CD4-positive, alpha-beta T cell treated with Interleukin-17A for 1 hour (primary cell): ENCODE data around the gene SPSB1.
"Not testable (repeated sequence)": the region's sequence is repeated elsewhere in the genome, so short reads cannot be mapped to it uniquely, and the experiment has no call there.

Source experiments
- DNase-seq: peaks from one replicate; pipeline ENCODE4 v3.0.0-alpha.2; 2020

The SPSB1 gene

DNA sequence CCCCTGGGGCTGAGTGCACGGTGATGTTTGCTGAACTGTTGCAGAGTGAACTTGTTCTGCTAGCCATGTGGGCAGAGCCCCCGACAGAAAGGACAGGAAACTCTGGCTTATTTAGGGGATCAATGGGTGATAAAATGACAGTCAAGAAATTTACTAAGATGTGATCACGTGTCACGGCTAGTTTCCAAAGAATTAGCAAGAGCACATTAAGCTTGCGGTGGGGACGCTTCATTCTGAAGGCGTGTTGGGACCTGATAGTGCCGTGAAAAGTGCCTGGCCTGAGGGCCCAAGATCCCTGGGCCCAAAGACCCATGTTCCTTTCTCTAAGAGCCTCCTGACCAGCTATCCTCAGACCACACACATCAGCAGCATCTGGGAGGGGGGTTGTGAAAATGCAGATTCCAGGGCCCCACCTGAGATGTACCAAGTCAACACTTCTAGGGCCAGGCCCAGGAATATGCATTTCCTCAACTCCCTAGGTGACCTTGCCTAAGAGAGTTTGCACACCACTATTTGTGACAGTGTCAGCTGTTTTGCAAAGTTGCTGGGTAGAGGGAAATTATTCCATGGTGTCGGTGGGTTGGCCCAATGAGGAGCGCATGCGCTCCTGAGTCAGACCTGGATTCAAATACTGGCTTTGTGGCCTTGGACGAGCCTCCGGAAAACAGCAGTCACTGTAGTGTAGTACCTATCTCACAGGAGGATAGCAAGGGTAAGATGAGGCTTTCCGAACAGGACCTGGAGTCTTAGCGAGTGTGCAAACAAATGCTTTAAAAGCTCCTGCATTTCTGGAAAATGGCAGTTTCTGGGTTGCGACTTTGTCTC, 77.5 kb downstream of the SPSB1 start:
- no peak for DNase-seq

DNA sequence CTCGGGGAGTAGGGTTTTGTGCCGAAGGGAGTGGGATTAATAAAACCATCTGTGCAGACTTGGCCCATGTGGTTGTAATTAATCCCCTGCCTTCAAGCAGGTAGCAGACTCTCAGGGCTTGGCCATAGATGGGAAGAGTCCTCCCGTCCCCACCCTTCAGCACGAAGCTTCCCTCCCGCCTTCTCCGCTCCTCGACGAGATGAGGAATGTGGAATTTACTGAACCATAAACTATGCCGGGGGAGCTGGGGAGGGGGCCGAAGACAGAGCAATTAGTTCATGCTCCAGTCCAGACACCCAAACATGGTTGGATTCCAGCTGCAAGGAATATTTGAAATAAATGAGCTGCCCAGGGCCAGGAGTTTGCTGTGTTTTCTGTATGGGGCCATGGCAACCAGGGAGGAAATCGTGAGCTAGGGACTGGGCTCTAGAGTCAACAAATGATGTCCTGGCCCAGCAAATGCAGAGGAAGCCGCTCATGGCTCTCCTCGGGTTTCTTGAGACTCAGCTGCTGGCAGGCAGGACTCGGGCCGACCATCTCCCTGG, 78.8 kb downstream of the SPSB1 start:
- no peak for DNase-seq

DNA sequence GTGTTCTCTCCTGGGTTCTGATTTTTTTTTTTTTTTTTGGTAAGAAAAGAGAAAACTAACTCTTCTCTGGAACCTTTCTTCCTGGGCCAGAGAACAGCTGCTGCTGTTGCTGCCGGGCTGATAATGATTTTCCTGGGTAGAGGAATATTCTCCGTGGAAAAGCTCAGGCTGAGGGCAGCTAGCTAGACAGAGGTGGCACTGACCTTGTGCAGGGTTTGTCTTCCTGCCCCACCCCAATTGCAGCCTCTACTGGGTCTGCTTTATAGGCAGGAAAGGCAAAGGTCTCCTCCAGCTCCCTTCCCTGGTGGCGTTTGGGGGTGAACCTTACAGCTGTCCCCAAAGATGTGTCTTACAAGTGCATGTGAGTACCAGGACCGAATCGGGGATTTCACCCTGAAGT, 79.3 kb downstream of the SPSB1 start:
- no peak for DNase-seq

DNA sequence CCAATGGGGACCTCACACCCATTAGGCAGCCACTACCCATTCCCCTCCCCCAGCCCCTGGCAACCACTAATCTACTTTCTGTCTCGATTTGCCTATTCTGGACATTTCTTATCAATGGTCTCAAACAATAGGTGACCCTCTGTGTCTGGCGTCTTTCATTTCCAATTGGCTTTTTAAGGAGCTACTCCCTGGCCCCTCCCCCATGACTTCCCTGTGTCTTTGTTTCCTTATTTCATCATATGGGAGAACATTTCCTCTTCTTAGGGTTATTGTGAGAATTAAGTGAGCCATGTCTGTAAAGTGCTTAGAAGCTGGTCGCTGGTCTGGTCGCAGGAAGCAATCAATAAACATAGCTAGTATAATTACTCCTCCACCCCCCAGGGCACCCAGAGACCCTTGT, 80.9 kb downstream of the SPSB1 start:
- no peak for DNase-seq

DNA sequence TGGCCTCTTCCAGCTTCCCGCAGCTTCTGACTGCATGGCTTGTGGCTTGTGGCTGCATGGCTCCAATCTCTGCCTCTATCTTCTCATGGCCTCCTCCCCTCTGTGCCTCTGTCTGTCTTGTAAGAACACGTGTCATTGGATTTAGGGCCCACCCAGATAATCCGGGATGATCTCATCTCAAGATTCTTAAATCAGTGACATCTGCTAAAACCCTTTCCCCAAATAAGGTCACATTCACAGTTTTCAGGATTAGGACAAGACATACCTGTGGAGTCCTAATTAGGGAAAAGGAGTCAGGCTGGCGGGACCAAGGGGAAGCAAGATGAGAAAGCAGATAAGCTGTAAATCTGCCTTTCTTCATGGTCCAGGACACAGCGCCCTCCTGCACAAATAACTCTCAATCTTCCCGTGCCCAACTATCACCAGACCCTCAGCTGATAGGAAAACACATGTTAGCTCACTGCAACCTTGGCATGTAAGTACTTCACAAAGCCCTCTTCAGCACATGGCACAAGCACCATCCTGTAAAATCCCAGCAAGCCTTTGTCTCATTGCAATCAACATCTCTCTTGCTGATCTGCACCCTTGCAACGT, 82.2 kb downstream of the SPSB1 start:
- DNase-seq, result no peak

DNA sequence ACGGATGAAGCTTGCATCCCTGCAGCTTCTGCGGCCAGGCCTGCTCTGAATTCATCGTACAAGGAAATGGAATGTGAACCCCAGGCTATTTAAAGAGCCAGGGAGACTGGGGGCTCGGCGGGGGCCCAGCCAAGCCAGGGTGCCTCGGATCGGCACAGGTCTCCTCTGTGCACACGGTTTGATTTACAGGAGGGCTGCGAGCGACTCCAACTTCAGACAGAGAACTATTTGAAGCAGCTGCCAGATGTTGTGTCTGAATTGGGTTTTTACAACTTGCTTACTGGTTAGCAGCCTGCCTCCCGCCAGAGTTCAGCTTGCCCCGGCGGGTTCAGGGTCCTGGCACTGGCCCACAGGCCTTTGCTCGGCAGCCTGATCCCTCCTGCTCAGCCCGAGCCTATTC, 83.2 kb downstream of the SPSB1 start:
- no peak for DNase-seq

DNA sequence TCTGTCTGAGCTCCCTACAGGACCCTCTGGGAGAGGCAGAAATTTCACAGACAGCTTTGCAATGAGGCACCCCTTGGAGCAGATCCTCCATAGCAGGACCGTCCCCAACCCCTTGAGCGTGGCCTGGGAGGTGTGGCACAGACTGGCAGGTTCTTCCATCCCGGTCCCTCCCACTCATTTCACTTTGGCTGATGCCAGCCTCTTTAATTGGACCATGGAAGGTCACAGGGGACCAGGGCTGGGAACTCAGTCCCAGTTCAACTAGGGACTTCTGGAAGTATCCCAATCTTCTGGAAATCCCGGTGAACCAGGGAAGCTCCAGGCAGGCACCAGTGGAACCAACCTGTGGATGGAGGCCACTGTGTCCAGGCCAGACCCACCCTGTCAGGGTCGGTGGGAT, 83.7 kb downstream of the SPSB1 start:
- DNase-seq, result no peak

DNA sequence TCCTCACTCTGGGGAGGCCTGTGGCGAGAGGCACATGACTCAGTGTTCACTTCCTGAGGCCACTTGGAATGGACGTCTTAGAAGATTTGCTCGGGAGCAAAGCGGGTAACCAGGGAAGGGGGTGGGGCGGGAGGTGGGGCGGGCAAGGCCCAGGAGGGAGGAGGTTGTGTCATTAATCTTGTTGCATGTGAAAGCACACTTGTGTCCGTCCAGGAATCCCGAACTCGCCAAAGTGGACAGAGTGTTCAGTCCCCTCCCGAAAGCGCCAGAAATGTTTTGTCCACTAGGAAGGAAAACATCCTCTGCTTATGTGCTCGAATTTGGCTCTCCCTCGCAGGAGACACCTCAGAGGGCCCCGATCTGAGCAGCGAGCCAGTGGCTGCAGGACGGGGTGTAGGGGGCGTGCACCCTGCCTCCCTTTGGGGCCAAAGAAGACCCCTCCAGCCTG, 84.2 kb downstream of the SPSB1 start:
- no peak for DNase-seq

DNA sequence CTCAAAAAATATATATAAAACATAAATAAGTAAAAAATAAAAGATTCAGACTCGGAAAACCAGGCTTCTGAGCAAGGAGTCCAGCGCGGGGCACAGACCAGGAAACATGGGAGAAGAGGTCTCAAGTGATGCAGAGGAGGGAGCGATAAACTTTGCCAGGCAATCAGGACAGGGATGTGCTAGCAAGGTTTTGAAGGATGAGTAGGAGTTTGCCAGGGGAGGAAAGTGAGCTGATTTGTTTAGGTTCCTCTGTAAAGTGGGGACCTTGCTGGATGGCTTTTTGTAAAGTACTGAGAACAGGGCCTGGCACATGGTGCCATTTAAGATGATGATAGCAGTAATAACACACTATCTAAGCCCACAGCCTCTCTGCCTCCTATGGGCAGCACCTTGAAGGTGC, 86.1 kb downstream of the SPSB1 start:
- no peak for DNase-seq

DNA sequence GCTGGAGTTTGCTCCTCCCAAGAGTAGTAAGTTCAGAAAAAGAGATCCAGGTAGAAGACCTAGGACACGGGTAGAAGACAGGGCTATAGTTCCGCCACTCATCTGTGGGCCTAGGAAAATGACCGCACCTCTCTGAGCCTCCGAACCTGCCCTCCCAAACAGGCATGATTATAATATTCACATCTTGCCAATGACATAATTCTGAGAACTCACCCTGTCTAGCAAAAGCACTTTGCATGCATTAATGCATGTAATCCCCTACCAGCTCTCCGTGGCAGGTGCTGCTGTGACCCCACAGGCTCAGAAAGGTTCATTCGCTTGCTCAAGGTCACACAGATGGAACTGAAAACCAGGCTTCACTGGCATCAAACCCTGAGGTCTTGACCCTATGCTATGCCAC, 88.0 kb downstream of the SPSB1 start:
- DNase-seq, result no peak

DNA sequence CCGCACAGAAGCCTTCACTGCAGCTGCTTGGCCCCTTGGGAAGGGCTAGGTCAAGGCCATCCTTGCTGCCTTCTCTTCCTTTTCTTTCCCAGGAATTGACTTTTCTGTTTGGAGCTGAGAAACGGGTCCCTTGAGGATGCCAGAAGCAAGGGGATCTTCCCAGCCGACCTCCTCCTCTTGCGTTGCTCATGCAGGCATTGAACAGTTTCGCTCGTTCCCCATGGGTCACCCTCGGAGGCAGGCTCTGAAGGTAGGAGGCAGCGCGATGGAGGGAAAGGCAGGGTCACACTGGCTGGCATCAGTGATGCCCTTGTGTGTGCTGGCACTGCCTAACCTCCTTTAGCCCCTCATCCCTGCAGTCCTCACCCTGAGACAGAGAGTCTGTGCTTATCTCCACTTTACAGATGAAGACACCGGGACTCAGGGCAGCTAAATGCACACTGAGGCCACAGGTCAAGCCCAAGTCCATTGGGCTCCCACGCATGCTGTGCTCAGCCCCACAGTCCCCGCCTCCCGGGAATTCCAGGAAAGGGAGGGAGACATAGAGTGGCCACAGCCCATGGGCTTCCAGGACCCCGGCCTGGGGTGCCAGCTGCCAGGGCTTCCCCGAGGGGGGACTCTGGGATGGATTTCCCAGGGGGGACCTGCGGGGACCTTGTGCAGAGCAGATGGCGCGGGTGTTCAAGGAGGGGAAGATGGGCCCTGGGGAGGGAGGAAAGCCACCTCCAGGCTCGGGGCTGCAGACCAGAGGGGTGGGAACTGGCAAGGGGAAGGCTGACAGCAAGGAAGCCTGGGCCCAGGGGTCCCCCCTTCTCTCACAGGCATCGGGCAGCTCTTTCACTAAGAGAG, 90.2 kb downstream of the SPSB1 start:
- DNase-seq, result no peak

DNA sequence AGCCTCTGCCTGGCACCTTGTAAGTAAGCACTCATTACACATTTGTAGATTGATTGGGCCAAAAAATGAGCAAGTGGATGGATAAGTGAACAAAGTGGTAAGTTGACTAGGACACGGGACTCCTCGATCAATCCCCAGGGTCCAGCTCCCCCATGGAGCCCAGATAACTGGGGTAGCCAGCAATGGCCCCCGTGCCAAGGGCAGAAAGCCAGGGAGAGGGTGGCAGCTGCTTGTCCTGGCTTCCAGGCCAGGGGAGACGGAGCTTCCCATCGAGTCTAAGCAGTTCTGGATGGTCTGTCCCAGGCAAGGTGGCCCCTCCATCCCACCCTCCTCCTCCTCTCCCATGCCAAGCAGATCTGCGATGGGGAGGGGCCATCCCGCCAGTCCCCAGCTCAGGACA, 91.4 kb downstream of the SPSB1 start:
- no peak for DNase-seq

DNA sequence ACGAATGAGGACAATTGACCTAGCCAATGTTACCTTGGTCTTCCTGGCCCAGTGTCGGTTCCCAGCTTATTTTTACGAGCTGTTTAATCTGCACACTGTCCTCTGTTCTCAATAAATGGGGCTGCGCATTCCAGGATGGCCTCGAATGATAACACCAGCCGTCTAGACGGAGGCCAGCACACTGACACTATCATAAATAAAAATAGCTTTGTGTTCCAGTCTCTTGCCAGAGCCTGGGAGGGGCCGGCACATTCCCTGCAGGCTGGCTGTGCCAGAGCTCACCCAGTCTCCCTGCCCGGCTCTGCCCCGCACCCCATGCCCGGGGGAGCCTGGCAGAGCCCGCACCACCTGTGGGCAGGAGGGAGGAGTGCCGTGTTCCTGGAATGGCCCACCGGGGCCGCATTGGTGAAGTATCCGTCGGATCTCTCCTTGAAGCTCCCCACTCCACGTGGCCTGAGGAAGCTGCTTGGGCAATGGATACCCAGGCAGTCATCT, 92.1 kb downstream of the SPSB1 start:
- DNase-seq, result no peak

DNA sequence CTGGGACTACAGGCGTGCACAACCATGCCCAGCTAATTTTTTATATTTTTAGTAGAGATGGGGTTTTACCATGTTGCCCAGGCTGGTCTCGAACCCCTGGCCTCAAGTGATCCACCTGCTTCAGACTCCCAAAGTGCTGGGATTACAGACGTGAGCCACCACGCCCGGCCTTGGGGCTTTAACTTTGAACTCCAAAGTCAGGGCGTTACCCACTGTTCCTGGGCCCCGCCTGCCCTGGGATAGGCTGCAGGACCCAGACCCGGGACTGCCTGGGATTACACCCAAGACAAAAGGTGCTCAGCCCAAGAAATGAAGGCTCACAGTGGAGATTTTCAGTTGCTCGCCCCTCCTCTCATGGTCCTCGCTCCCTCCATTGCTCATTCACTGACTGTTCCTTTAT, 92.7 kb downstream of the SPSB1 start:
- not testable (repeated sequence) for DNase-seq

DNA sequence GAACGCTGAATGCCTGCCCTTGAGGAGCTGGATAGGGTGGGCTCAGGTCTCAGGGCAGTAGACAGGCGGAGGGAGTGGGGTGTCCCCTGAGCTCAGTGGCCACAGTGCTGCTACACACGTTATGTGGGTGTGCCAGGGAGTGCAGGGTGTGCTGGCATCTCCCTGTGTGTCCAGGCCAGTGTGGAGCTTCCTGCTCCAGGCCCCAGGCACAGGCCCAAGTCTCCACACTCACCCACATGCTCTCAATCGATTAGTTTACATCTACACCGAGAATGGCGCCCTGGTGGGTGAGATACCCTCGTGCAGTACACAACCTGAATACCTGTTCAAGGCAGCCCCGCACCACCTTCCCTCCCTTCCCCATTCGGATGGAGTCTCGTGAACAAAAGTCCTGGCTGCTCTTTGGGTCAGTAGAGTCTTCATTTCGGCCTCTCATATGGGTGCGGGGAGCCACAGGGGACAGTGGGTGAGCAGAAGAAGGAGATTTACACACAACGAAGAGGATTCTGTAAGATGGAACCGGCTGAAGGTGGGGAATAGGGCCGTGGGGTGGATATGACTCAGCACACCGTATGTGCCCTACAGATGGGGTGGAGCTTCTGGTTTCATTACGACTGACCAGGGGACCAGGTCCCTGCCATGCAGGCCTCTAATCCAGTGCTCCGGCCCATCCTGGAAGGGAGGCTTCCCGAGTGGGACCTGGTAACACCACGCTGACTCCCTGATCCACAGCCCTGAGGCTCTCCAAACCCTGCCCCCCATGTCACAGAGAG, 93.3 kb downstream of the SPSB1 start:
- no peak for DNase-seq

DNA sequence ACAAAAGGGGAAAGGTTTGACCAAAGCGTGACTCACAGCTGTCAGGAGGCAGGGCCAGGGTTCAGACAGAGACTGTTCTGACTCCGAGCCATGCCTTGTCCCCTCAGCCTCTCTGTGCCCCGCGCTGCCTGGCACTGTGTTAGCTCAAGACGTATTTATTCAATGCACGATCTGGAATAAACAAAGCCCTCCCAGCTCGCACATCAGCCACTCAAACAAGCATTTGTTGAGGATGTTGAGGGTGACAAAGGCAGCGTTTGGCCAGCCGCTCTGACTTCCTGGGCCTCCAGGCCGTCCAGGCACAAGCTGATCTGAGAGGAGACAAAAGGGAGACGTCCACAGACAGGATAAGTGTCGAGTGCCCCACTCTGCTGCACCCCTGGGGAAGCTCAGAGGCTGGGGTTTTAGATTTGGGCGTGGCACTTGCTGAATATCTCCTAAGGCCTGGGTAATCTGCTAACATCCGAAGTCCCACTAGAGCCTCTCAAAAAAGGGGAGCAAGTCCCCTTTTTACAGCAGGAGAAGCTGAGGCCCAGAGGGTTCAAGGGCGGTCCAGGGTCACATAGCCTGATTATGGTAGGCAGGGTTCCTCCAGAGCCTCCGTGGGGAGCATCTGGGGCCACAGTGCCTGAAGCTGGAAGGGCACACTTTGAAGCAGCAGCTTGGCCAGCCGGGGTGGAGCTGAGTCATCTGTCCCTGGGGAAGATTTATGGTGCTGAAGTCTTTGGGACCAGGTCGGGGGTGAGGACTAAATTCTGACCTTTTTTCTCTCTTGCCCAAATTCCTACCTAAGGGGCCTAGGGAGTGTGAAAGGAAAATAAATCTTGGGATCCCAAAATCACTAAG, 95.9 kb downstream of the SPSB1 start:
- no peak for DNase-seq

DNA sequence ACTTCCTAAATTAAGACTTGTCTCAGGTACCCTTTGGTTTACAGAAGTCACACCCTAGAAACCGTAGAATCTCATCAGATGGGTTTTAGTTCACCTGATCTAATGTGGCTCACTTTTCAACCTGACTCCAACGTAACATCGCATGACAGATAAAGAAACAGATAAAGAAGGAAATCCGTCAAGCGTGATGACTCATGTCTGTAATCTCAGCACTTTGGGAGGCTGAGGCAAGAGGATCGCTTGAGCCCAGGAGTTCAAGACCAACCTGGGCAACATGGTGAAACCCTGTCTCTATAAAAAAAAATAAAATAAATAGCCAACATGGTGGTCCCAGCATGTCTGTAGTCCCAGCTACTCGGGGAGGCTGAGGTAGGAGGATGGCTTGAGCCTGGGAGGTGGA, 97.3 kb downstream of the SPSB1 start:
- DNase-seq, result no peak

DNA sequence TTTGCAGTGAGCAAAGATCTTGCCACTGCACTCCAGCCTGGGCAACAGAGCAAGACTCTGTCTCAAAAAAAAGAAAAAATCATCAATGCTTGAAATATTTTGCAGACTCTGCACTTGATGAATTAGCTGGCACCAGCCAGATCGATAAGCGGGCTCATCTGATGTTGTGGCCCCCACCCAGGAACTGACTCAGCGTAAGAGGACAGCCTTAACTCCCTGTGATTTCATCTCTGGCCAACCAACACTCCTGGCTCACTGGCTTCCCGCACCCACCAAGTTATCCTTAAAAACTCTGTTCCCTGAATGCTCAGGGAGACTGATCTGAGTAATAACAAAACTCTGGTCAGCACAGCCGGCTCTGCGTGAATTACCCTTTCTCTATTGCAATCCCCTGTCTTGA, 98.9 kb downstream of the SPSB1 start:
- no peak for DNase-seq

DNA sequence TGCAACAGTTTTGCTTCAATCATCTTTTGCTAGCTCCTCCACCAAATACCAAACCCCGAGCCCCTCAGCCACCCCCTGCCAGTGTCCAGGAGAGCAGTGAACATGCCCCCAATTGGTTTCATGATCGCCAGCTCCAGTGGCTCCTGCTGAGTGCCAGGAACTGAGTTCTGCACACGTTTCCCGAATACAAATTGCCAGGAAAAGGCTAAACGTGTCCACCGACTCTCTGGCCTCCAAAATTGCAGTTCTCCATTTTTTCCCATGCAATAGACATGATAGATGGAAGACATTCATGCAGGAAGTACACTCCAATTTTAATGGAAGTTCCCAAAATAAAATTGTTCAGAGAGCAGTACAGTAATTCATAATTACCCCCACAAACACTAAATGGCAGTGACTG, 101.3 kb downstream of the SPSB1 start:
- DNase-seq, result no peak

DNA sequence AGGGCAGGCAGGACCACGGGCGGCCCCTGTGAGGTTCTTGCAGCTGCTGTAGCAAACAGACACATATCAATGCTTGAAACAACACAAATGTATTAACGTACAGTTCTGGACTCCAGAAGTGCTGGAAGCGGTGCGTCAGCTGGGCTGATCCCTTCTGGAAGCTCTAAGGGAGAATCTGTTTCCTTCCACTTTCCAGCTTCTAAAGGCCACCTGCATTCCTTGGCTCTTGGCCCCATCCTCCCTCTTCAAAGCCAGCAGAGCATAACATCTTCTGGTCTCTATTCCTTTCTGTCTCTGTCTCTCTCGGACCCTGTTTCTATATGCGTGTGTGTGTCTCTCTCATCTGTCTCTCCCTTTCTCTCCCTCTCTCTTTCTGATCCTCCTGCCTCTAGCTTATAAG, 102.3 kb downstream of the SPSB1 start:
- DNase-seq, result no peak

DNA sequence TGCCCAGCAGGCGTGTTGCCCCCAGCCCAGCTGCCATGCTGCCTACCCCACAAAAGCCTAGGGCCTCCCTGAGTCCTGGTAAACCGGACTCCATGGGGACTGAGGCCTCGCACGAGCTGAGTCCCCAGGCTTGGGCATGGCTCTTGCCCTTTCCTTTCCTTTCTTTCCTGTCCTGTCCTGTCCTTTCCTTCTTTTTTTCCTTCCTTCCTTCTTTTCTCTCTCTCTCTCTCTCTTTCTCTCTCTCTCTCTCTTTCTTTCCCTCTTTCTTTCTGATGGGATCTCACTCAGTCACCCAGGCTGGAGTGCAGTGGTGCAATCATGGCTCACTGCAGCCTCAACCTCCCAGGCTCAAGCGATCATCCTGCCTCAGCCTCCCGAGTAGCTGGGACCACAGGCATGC, 104.4 kb downstream of the SPSB1 start:
- DNase-seq, result no peak
